Measurements from ENCODE around the gene G3BP2. TPM values are rescaled to one million over a fixed set of nuclear protein-coding genes. Genes with fewer than 3 reads are reported as not detected.
"Not testable (repeated sequence)": the region's sequence is repeated elsewhere in the genome, so short reads cannot be mapped to it uniquely, and the experiment has no call there.

Gene G3BP2
- total and polyA plus RNA-seq, 4 donors = 16.1 to 112 (median 68.8) TPM

- Histone ChIP-seq H3K27ac (ENCODE audit: low read depth in 1 of 2, low read length in 1 of 2) (peak overlapping the region in 1 of 2 donors; percentile 52), H3K36me3 (ENCODE audit: control insufficient read depth in 4 of 4, insufficient read depth in 4 of 4, low read length in 4 of 4) (no peaks in the 10 kb centered on the region), H3K4me1 (ENCODE audit: control insufficient read depth in 5 of 5, insufficient read depth in 5 of 5, low read length in 5 of 5) (peaks cover 0 to 7% (median 0%) of the 10 kb centered on the region in 5 donors), H3K9ac (ENCODE audit: insufficient read depth in 1 of 2, low read length in 2 of 2) (no peak overlapping the region), H3K9me3 (ENCODE audit: control insufficient read depth in 4 of 4, insufficient read depth in 3 of 4, low read length in 3 of 4) (no peaks in the 10 kb centered on the region), H3K27me3 (ENCODE audit: control insufficient read depth in 3 of 3, insufficient read depth in 3 of 3, low read length in 2 of 3) (no peaks in the 10 kb centered on the region), H3K4me3 (no peak overlapping the region)
- DNase-seq (no peak), ATAC-seq (ENCODE audit: insufficient read depth, low FRiP score) (peak; percentile 67)
- WGBS, 2 donors = 45 to 57% methylated on average over 6 of the region's 6 CpGs
- TF ChIP-seq CTCF (IDR thresholded peaks at IDR 0.05; ENCODE audit: control extremely low read depth, extremely low read depth) = no peak
Measured at GRCh38 chr4:75698162-75698962, 25.2 kb upstream of the G3BP2 start.

- H3K4me1 ChIP-seq (ENCODE audit: control insufficient read depth in 5 of 5, insufficient read depth in 5 of 5, low read length in 5 of 5) = peaks cover 0 to 7% (median 0%) of the 10 kb centered on the region in 5 donors
- H3K9me3 ChIP-seq (ENCODE audit: control insufficient read depth in 4 of 4, insufficient read depth in 3 of 4, low read length in 3 of 4) = no peaks in the 10 kb centered on the region
- peak overlapping the region in 1 of 2 donors; percentile 17 for H3K27ac ChIP-seq (ENCODE audit: low read depth in 1 of 2, low read length in 1 of 2)
- no peaks in the 10 kb centered on the region for H3K36me3 ChIP-seq (ENCODE audit: control insufficient read depth in 4 of 4, insufficient read depth in 4 of 4, low read length in 4 of 4)
- DNase-seq = no peak
- H3K27me3 ChIP-seq (ENCODE audit: control insufficient read depth in 3 of 3, insufficient read depth in 3 of 3, low read length in 2 of 3) = no peaks in the 10 kb centered on the region
- H3K4me3 ChIP-seq = no peak overlapping the region
- 92 to 98% methylated on average over 3 of the region's 3 CpGs for WGBS, 2 donors
- no peak for ATAC-seq (ENCODE audit: insufficient read depth, low FRiP score)
- TF ChIP-seq CTCF (IDR thresholded peaks at IDR 0.05; ENCODE audit: control extremely low read depth, extremely low read depth) = no peak
- H3K9ac ChIP-seq (ENCODE audit: insufficient read depth in 1 of 2, low read length in 2 of 2) = no peak overlapping the region
Measured at GRCh38 chr4:75696581-75696980, 23.4 kb upstream of the G3BP2 start.

- ATAC-seq (ENCODE audit: insufficient read depth, low FRiP score) (no peak), DNase-seq (no peak)
- 49 to 53% methylated on average over 3 of the region's 3 CpGs for WGBS, 2 donors
- H3K27me3 ChIP-seq (ENCODE audit: control insufficient read depth in 3 of 3, insufficient read depth in 3 of 3, low read length in 2 of 3) = no peaks in the 10 kb centered on the region
- H3K36me3 ChIP-seq (ENCODE audit: control insufficient read depth in 4 of 4, insufficient read depth in 4 of 4, low read length in 4 of 4) = peaks cover 0 to 2% (median 0%) of the 10 kb centered on the region in 4 donors
- TF ChIP-seq CTCF (IDR thresholded peaks at IDR 0.05; ENCODE audit: control extremely low read depth, extremely low read depth) = no peak
- peaks cover 0 to 7% (median 0%) of the 10 kb centered on the region in 5 donors for H3K4me1 ChIP-seq (ENCODE audit: control insufficient read depth in 5 of 5, insufficient read depth in 5 of 5, low read length in 5 of 5)
- H3K9ac ChIP-seq (ENCODE audit: insufficient read depth in 1 of 2, low read length in 2 of 2) = no peak overlapping the region
- peak overlapping the region in 1 of 2 donors; percentile 17 for H3K27ac ChIP-seq (ENCODE audit: low read depth in 1 of 2, low read length in 1 of 2)
- H3K9me3 ChIP-seq (ENCODE audit: control insufficient read depth in 4 of 4, insufficient read depth in 3 of 4, low read length in 3 of 4) = no peaks in the 10 kb centered on the region
- H3K4me3 ChIP-seq = no peak overlapping the region
Measured at GRCh38 chr4:75696071-75696470, 22.9 kb upstream of the G3BP2 start.

- DNase-seq; H3K27me3 ChIP-seq (ENCODE audit: control insufficient read depth in 3 of 3, insufficient read depth in 3 of 3, low read length in 2 of 3); H3K9ac ChIP-seq (ENCODE audit: insufficient read depth in 1 of 2, low read length in 2 of 2); H3K4me1 ChIP-seq (ENCODE audit: control insufficient read depth in 5 of 5, insufficient read depth in 5 of 5, low read length in 5 of 5); H3K4me3 ChIP-seq; H3K36me3 ChIP-seq (ENCODE audit: control insufficient read depth in 4 of 4, insufficient read depth in 4 of 4, low read length in 4 of 4); H3K9me3 ChIP-seq (ENCODE audit: control insufficient read depth in 4 of 4, insufficient read depth in 3 of 4, low read length in 3 of 4); H3K27ac ChIP-seq (ENCODE audit: low read depth in 1 of 2, low read length in 1 of 2); ATAC-seq (ENCODE audit: insufficient read depth, low FRiP score): not testable (repeated sequence)
- WGBS, 2 donors = 97% methylated on average over 5 of the region's 5 CpGs
Measured at GRCh38 chr4:75692066-75692465, 18.9 kb upstream of the G3BP2 start.

- DNase-seq; H3K4me1 ChIP-seq (ENCODE audit: control insufficient read depth in 5 of 5, insufficient read depth in 5 of 5, low read length in 5 of 5); H3K9me3 ChIP-seq (ENCODE audit: control insufficient read depth in 4 of 4, insufficient read depth in 3 of 4, low read length in 3 of 4); H3K27ac ChIP-seq (ENCODE audit: low read depth in 1 of 2, low read length in 1 of 2); H3K27me3 ChIP-seq (ENCODE audit: control insufficient read depth in 3 of 3, insufficient read depth in 3 of 3, low read length in 2 of 3); H3K36me3 ChIP-seq (ENCODE audit: control insufficient read depth in 4 of 4, insufficient read depth in 4 of 4, low read length in 4 of 4); H3K9ac ChIP-seq (ENCODE audit: insufficient read depth in 1 of 2, low read length in 2 of 2); H3K4me3 ChIP-seq; ATAC-seq (ENCODE audit: insufficient read depth, low FRiP score): not testable (repeated sequence)
- 98 to 100% methylated on average over 1 of the region's 1 CpG for WGBS, 2 donors
Measured at GRCh38 chr4:75687125-75687524, 13.9 kb upstream of the G3BP2 start.
